GM19238 (cell line): ENCODE measurements around the gene TMEM255B.
"Not testable (repeated sequence)": the region's sequence is repeated elsewhere in the genome, so short reads cannot be mapped to it uniquely, and the experiment has no call there.

ENCODE experiments used
- DNase-seq: peaks from one replicate; pipeline ENCODE4 v3.0.0; 2011; ENCODE audit warnings: low spot score; ENCODE audit not compliant: insufficient read length

TMEM255B gene

GRCh38 chr13:113758651-113759524 lies at the start of gene TMEM255B:
TMEM255B (plus strand) TSS chr13:113759226; CDS start chr13:113759270, 44 bp downstream.
- peak; percentile 91 for DNase-seq

- no peak for DNase-seq
These were observed 36.1 kb upstream of the TMEM255B start for GRCh38 chr13:113722921-113723320.

- DNase-seq, result no peak
These were observed 35.5 kb upstream of the TMEM255B start for GRCh38 chr13:113723410-113724015.

GRCh38 chr13:113724016-113724758 lies 34.8 kb upstream of the TMEM255B start:
- DNase-seq, result no peak

GRCh38 chr13:113724780-113725315 lies 34.2 kb upstream of the TMEM255B start:
- DNase-seq, result peak; percentile 72

- not testable (repeated sequence) for DNase-seq
These were observed 33.5 kb upstream of the TMEM255B start for GRCh38 chr13:113725329-113726105.

- DNase-seq, result not testable (repeated sequence)
These were observed 32.8 kb upstream of the TMEM255B start for GRCh38 chr13:113726106-113726821.

- DNase-seq, result no peak
These were observed 32.0 kb upstream of the TMEM255B start for GRCh38 chr13:113726961-113727411.

GRCh38 chr13:113728571-113729054 lies 30.4 kb upstream of the TMEM255B start:
- DNase-seq, result no peak

- DNase-seq, result no peak
These were observed 29.6 kb upstream of the TMEM255B start for GRCh38 chr13:113729187-113730019.

- no peak for DNase-seq
These were observed 28.8 kb upstream of the TMEM255B start for GRCh38 chr13:113730258-113730691.

GRCh38 chr13:113730831-113731191 lies 28.2 kb upstream of the TMEM255B start:
- DNase-seq, result no peak

GRCh38 chr13:113731192-113732175 lies 27.5 kb upstream of the TMEM255B start:
- DNase-seq, result no peak

- DNase-seq, result no peak
These were observed 26.7 kb upstream of the TMEM255B start for GRCh38 chr13:113732176-113732960.

GRCh38 chr13:113732961-113733950 lies 25.8 kb upstream of the TMEM255B start:
- DNase-seq, result no peak
